Measurements from ENCODE around the gene EVC2.
"Not testable (repeated sequence)": the region's sequence is repeated elsewhere in the genome, so short reads cannot be mapped to it uniquely, and the experiment has no call there.

Gene EVC2

GRCh38 chr4:5746250-5746649, 37.9 kb upstream of the EVC2 start:
- no peak for DNase-seq

GRCh38 chr4:5742968-5743367, 34.6 kb upstream of the EVC2 start:
- no peak for DNase-seq

- DNase-seq: no peak
Observed at GRCh38 chr4:5742388-5742787, 34.0 kb upstream of the EVC2 start.

- DNase-seq: no peak
Observed at GRCh38 chr4:5738061-5738460, 29.7 kb upstream of the EVC2 start.

GRCh38 chr4:5735463-5735862, 27.1 kb upstream of the EVC2 start:
- DNase-seq: no peak

GRCh38 chr4:5734853-5735252, 26.5 kb upstream of the EVC2 start:
- DNase-seq: no peak

- no peak for DNase-seq
Observed at GRCh38 chr4:5732158-5732557, 23.8 kb upstream of the EVC2 start.

- no peak for DNase-seq
Observed at GRCh38 chr4:5730993-5731990, 22.9 kb upstream of the EVC2 start.

GRCh38 chr4:5730436-5730835, 22.1 kb upstream of the EVC2 start:
- DNase-seq: no peak

- not testable (repeated sequence) for DNase-seq
Observed at GRCh38 chr4:5728412-5728811, 20.1 kb upstream of the EVC2 start.

GRCh38 chr4:5724377-5724776, 16.0 kb upstream of the EVC2 start:
- DNase-seq: no peak

- no peak for DNase-seq
Observed at GRCh38 chr4:5722328-5722727, 14.0 kb upstream of the EVC2 start.

- no peak for DNase-seq
Observed at GRCh38 chr4:5721923-5722322, 13.6 kb upstream of the EVC2 start.

- no peak for DNase-seq
Observed at GRCh38 chr4:5720980-5721379, 12.6 kb upstream of the EVC2 start.

GRCh38 chr4:5720157-5720850, 11.9 kb upstream of the EVC2 start:
- DNase-seq: no peak

GRCh38 chr4:5719350-5720055, 11.1 kb upstream of the EVC2 start:
- DNase-seq: no peak

GRCh38 chr4:5718411-5718810, 10.1 kb upstream of the EVC2 start:
- DNase-seq: no peak

GRCh38 chr4:5717449-5718158, 9.2 kb upstream of the EVC2 start:
- DNase-seq: no peak

- no peak for DNase-seq
Observed at GRCh38 chr4:5716391-5716790, 8.0 kb upstream of the EVC2 start.

- DNase-seq: no peak
Observed at GRCh38 chr4:5715357-5715756, 7.0 kb upstream of the EVC2 start.

- DNase-seq: no peak
Observed at GRCh38 chr4:5713861-5714260, 5.5 kb upstream of the EVC2 start.

GRCh38 chr4:5712931-5713330, 4.6 kb upstream of the EVC2 start:
- no peak for DNase-seq

- no peak for DNase-seq
Observed at GRCh38 chr4:5712517-5712916, 4.2 kb upstream of the EVC2 start.

Measured in NCI-H345 (cell line).